ENCODE measurements around the gene ZNF555. TPM values are rescaled to one million over a fixed set of nuclear protein-coding genes. Genes with fewer than 3 reads are reported as not detected.
A peak's percentile ranks its signal among the peaks of the same experiment; 100 is the strongest.

ZNF555 gene
- total and polyA plus RNA-seq, 2 of the 13 experiments (the other 11 are each of a cell fraction or from before 2014, with no cell fraction given), result 5.0 to 8.0 TPM

DNA sequence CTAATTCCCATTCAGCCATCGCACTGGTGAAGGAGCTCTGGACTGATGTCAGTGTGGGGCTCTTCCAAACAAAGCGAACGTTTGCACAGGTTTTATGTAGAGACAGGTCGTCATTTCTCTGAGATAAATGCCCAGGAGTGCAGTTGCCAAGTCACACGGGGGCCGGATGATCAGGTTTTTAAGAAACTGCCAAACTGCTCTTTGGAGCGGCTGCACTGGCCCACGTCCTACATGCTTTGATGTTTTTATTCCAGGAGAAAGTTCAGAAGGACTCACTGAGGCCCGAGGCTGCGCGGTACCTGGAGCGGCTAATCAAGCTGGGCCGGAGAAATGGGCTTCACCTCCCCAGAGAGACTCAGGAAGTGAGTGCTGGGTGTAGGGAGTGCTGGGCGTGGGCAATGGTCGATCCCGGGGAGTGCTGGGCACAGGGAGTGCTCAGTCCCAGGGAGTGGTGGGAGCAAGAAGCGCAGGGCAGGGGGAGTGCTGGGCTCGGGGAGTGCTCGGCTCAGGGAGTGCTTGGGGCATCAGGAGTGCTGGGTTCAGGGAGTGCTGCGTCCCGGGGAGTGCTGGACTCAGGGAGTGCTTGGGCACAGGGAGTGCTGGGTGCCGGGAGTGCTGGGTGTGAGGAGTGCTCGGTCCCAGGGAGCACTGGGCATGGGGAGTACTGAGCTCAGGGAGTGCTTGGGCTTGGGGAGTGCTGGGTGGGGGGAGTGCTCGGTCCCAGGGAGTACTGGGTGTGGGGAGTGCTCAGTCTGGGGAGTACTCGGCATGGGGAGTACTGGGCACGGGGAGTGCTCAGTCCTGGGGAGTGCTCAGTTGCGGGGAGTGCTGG, 45.2 kb upstream of the ZNF555 start:
- no TSS peak for BruUV-seq (replicated peaks)
- WGBS (ENCODE audit: low lambda C conversion rate), result 95% methylated on average over 26 of the region's 27 CpGs
- no peak overlapping the region for H3K4me2 ChIP-seq (ENCODE audit: low read depth, low read length)
- no peak overlapping the region for H3K4me3 ChIP-seq (replicated peaks in 1 of 3; ENCODE audit: insufficient read depth in 1 of 3, low read depth in 2 of 3, low read length in 3 of 3)
- H3K9me3 ChIP-seq (ENCODE audit: low read length), result no peaks in the 10 kb centered on the region
- ChIA-PET POLR2A (no interaction called here), CTCF (ENCODE audit: low intra/inter-chr PET ratio, low total read pairs) (no interaction called here)
- H3K79me2 ChIP-seq (ENCODE audit: insufficient read depth, low read length), result no peaks in the 10 kb centered on the region
- H3K36me3 ChIP-seq (replicated peaks in 1 of 2; ENCODE audit: control insufficient read depth in 1 of 2, insufficient read depth in 2 of 2, low read length in 2 of 2), result peaks cover 23 to 76% of the 10 kb centered on the region in 2 experiments; a peak in 4 of 5 replicates
- TF ChIP-seq, protein P1, sequence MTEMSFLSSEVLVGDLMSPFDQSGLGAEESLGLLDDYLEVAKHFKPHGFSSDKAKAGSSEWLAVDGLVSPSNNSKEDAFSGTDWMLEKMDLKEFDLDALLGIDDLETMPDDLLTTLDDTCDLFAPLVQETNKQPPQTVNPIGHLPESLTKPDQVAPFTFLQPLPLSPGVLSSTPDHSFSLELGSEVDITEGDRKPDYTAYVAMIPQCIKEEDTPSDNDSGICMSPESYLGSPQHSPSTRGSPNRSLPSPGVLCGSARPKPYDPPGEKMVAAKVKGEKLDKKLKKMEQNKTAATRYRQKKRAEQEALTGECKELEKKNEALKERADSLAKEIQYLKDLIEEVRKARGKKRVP (CRISPR knock-in tag; IDR thresholded peaks at IDR 0.05), result no peak
- TF ChIP-seq, protein P2, sequence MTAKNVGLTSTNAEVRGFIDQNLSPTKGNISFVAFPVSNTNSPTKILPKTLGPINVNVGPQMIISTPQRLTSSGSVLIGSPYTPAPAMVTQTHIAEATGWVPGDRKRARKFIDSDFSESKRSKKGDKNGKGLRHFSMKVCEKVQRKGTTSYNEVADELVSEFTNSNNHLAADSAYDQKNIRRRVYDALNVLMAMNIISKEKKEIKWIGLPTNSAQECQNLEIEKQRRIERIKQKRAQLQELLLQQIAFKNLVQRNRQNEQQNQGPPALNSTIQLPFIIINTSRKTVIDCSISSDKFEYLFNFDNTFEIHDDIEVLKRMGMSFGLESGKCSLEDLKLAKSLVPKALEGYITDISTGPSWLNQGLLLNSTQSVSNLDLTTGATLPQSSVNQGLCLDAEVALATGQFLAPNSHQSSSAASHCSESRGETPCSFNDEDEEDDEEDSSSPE (CRISPR knock-in tag; IDR thresholded peaks at IDR 0.05), result no peak
- no peak for TF ChIP-seq ZFP36L2 (CRISPR knock-in tag; IDR thresholded peaks at IDR 0.05)
- TF ChIP-seq THAP11 (CRISPR knock-in tag; IDR thresholded peaks at IDR 0.05), result no peak
- peak; percentile 31; the same call in 1 of the 2 replicates for TF ChIP-seq ZSCAN21 (CRISPR knock-in tag; IDR thresholded peaks at IDR 0.05; ENCODE audit: borderline replicate concordance)
- no peak for TF ChIP-seq ZNF343 (CRISPR knock-in tag; IDR thresholded peaks at IDR 0.05)
- no peak for TF ChIP-seq KDM3A (CRISPR knock-in tag; IDR thresholded peaks at IDR 0.05; ENCODE audit: low read depth)
- no peak for TF ChIP-seq ADNP (CRISPR knock-in tag; IDR thresholded peaks at IDR 0.05)
- no peak for TF ChIP-seq SRF (IDR thresholded peaks at IDR 0.05; ENCODE audit: low read depth, low read length)
- TF ChIP-seq POLR2A (IDR thresholded peaks at IDR 0.05; ENCODE audit: insufficient read depth in 1 of 2, low read depth in 2 of 2, low read length in 2 of 2), result 0 out of 4 replicates have a peak, but pooled peaks of 1 of the 2 experiments have one; percentile 11
- no peak for TF ChIP-seq ZFX (CRISPR knock-in tag; IDR thresholded peaks at IDR 0.05; ENCODE audit: low read depth)
- no peak for TF ChIP-seq ESRRA (CRISPR knock-in tag; IDR thresholded peaks at IDR 0.05; ENCODE audit: low read depth)
- TF ChIP-seq ZNF143 (CRISPR knock-in tag; IDR thresholded peaks at IDR 0.05), result no peak
- TF ChIP-seq, protein P3, sequence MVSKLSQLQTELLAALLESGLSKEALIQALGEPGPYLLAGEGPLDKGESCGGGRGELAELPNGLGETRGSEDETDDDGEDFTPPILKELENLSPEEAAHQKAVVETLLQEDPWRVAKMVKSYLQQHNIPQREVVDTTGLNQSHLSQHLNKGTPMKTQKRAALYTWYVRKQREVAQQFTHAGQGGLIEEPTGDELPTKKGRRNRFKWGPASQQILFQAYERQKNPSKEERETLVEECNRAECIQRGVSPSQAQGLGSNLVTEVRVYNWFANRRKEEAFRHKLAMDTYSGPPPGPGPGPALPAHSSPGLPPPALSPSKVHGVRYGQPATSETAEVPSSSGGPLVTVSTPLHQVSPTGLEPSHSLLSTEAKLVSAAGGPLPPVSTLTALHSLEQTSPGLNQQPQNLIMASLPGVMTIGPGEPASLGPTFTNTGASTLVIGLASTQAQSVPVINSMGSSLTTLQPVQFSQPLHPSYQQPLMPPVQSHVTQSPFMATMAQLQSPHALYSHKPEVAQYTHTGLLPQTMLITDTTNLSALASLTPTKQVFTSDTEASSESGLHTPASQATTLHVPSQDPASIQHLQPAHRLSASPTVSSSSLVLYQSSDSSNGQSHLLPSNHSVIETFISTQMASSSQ (IDR thresholded peaks at IDR 0.05; ENCODE audit: low read depth), result no peak
- TF ChIP-seq, protein P3 (CRISPR knock-in tag; IDR thresholded peaks at IDR 0.05; ENCODE audit: borderline replicate concordance), result no peak
- H3K27ac ChIP-seq (ENCODE audit: extremely low read length, insufficient read depth, low read length), result no peak overlapping the region
- peaks cover 4% of the 10 kb centered on the region; the same call in 1 of the 2 replicates for H4K20me1 ChIP-seq (ENCODE audit: insufficient read depth, low read length)
- peaks cover 6% of the 10 kb centered on the region for H3K4me1 ChIP-seq (ENCODE audit: insufficient read depth, low read length)
- no peak for ATAC-seq
- H2AFZ ChIP-seq (ENCODE audit: low read length), result no peak overlapping the region
- intact Hi-C loops (cut with micrococcal nuclease; ENCODE audit: unreplicated experiment) (no loop called here), in situ Hi-C loops (cut with HindIII; ENCODE audit: extremely low pct_ligation_motif_present, low pct_unique_long_range_greater_than_20kb) (no loop called here)
- H3K27me3 ChIP-seq (ENCODE audit: control insufficient read depth in 1 of 2, insufficient read depth in 2 of 2, low read length in 2 of 2), result no peaks in the 10 kb centered on the region
- no peak for FAIRE-seq
- H3K9ac ChIP-seq (ENCODE audit: insufficient read depth, low read depth, low read length), result no peak overlapping the region
- no peak for DNase-seq (ENCODE audit: low spot score)
